Activated naive CD8-positive, alpha-beta T cell treated with anti-CD3 and anti-CD28 coated beads, Interleukin-2, amount 50 U/mL, for 24 hours (primary cell): ENCODE measurements around the gene ABR.
"Not testable (repeated sequence)": the region's sequence is repeated elsewhere in the genome, so short reads cannot be mapped to it uniquely, and the experiment has no call there.

ENCODE experiments used
- ATAC-seq: fragments of 150-1000 bp; cut with Tn5 transposase; one replicate; pipeline ENCODE4 v1.10.0; 2021
- DNase-seq: peaks from one replicate; pipeline ENCODE4 v3.0.0; 2021
- H3K27ac Mint-ChIP-seq: one replicate; pipeline ENCODE4 v1.8.0; 2021; ENCODE audit warnings: mild to moderate bottlenecking, mixed read lengths
- H3K27me3 Mint-ChIP-seq: one replicate; pipeline ENCODE4 v1.8.0; 2021; ENCODE audit warnings: mixed read lengths
- H3K36me3 Mint-ChIP-seq: one replicate; pipeline ENCODE4 v1.8.0; 2021; ENCODE audit warnings: low read depth, mixed read lengths
- H3K4me1 Mint-ChIP-seq: one replicate; pipeline ENCODE4 v1.8.0; 2021; ENCODE audit warnings: mixed read lengths
- H3K4me3 Mint-ChIP-seq: one replicate; pipeline ENCODE4 v1.8.0; 2021; ENCODE audit warnings: mild to moderate bottlenecking, moderate library complexity, mixed read lengths
- H3K9me3 Mint-ChIP-seq: one replicate; pipeline ENCODE4 v1.8.0; 2021; ENCODE audit warnings: mixed read lengths

The ABR gene

DNA sequence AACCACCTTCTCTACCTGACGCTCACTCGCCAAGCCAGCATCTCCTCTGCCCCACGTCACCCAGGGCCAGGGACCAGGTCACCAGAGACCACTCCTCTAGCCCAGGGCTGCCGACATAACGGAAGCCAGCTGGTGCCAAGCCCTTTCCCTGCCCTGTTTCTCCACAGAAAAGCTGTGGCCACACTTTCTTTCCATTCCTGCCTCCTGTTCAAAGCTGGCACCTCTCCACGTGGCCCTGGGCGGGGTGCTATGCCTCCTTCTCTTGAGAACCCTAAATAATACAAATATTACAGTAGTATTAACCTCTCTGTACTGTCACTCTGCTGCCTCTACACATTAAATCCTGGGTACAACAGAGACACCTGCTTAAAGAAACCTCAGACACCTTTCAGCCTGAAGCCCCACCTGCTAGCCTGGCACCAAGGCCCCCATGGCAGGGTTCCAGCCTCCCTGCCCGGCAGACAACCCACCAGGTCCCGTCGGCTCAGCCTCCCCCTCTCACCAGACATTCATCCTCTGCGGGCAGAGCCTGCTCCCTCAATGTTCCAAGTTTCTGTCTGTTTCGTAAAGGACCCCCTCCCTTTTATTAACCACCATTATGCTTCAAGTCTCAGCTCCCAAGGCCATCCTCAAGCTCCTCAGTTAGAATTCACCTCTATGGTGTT, 120.5 kb downstream of the ABR start:
- DNase-seq (no peak), ATAC-seq (no peak)
- H3K4me1 Mint-ChIP-seq = peaks cover 3% of the 10 kb centered on the region
- H3K27me3 Mint-ChIP-seq = no peaks in the 10 kb centered on the region
- no peaks in the 10 kb centered on the region for H3K9me3 Mint-ChIP-seq
- no peak overlapping the region for H3K27ac Mint-ChIP-seq
- peaks cover 13% of the 10 kb centered on the region for H3K36me3 Mint-ChIP-seq
- H3K4me3 Mint-ChIP-seq = no peak overlapping the region

DNA sequence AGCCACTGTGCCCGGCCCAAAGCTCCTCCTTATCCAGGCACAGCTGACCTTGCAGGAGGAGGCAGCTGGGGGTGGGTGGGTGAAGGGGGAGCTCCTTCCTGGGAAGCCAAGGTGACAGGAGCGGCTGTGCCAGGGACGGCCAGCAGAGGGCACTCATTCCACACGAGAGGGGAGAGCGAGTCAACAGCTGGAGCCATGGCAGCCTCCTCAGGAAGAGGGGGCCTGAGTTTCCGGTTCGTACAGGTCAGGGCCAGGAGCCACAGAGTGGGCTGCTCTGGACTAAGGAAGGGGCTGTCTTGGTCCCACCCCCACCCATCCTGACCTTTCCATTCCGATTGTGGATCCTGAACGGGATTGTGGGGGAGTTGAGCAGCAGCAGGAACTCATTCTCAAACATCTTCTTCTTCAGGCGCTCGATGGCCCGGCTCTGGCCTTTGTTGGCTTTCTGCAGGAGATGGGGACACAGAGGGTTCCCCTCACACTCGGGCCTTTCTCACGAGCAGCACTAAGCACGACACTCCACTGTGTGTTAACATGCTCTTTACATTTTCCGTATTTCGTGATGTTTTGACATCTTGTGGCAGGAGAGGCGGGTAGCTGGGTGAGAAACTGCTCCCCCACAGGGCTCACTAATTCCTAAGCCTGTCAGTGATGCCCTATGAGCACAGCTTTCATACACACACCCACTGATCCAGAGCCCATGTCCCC, 121.2 kb downstream of the ABR start:
- Mint-ChIP-seq H3K9me3 (no peaks in the 10 kb centered on the region), H3K27ac (no peak overlapping the region), H3K4me3 (no peak overlapping the region), H3K27me3 (no peaks in the 10 kb centered on the region), H3K36me3 (peaks cover 13% of the 10 kb centered on the region), H3K4me1 (peaks cover 3% of the 10 kb centered on the region)
- ATAC-seq = no peak
- DNase-seq = peak; percentile 77

DNA sequence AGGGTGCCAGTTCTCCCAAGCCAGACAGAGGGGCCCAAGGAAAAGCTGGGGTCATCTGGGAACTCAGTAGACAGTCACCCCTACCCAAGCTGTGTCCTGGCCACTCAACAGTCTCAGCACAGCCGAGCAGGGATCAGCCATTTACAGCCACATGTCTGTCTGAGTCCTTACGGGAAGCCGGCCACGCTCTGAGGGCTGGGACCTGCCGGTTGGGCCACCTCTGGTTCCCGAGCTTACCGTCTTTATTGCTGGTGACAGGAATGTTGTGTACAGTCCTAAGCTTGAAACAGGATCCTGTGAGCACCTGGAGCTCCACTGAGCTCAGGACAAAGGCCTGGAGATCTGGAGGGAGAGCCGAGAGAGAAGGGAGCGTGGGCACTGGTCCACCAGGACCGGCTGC, 123.0 kb downstream of the ABR start:
- no peaks in the 10 kb centered on the region for H3K9me3 Mint-ChIP-seq
- DNase-seq = no peak
- no peak overlapping the region for H3K4me3 Mint-ChIP-seq
- H3K36me3 Mint-ChIP-seq = peaks cover 13% of the 10 kb centered on the region
- peaks cover 3% of the 10 kb centered on the region for H3K4me1 Mint-ChIP-seq
- H3K27ac Mint-ChIP-seq = no peak overlapping the region
- ATAC-seq = no peak
- H3K27me3 Mint-ChIP-seq = no peaks in the 10 kb centered on the region

DNA sequence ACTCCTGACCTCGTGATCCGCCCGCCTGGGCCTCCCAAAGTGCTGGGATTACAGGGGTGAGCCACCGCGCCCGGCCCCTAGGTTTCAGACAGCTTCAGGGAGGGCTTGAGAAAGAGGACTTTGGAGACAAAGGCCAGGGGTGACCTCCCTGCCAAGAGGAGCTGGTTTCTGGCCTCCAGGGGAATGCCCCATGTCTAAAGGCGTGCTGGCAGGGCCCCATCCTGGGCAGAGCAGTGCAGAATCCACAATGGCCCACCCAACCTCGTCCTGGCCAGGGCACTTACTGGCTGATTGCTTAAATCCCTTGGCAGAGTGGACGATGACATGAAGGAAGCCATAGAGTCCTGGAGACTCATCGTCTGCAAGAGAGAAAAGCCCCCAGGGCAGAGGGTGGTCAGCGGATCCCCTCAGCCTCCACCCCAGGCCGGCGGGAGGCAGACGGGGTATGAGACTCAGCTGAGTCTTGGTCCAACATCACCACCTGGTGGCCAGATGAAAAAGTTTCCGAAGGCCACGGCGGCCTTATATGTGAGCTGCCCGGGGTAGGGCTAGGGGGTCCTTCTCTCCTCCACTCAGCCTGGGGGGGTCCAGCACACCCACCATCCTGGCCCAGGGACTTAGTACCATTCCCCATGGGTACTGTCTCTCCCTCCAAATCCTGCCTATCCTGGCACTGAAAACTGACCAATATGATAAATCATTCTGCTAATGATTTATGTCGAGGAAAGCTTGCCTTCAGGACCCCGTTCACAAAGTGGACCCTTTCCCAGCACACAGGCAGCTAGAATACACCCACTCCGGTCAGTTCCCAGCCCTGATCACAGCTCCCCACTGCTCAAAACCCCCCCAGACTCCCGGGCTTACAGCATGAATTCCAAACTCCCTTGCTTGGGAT, 123.8 kb downstream of the ABR start:
- Mint-ChIP-seq H3K36me3 (peaks cover 13% of the 10 kb centered on the region), H3K4me3 (no peak overlapping the region), H3K9me3 (no peaks in the 10 kb centered on the region), H3K27ac (no peak overlapping the region), H3K27me3 (no peaks in the 10 kb centered on the region), H3K4me1 (peaks cover 2% of the 10 kb centered on the region)
- ATAC-seq (peak; percentile 60), DNase-seq (peak; percentile 54)

DNA sequence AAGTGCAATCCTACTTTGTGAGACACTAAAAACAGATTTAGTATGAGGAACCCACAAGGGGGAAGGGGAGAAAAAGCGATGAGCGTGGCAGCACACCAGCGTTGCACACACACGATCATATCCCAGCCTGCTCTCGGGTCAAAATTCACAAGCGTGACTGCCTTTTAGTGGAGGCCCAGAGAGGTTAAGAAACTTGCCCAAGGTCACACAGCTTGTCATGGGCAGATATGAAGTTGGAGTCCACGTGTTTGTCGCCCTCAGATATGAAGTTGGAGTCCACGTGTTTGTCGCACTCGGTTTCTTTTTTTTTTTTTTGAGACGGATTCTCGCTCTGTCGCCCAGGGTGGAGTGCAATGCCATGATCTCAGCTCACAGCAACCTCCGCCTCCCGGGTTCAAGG, 124.5 kb downstream of the ABR start:
- no peak overlapping the region for H3K27ac Mint-ChIP-seq
- H3K4me1 Mint-ChIP-seq = no peaks in the 10 kb centered on the region
- no peak overlapping the region for H3K4me3 Mint-ChIP-seq
- H3K27me3 Mint-ChIP-seq = no peaks in the 10 kb centered on the region
- peaks cover 13% of the 10 kb centered on the region for H3K36me3 Mint-ChIP-seq
- ATAC-seq (no peak), DNase-seq (no peak)
- no peaks in the 10 kb centered on the region for H3K9me3 Mint-ChIP-seq

DNA sequence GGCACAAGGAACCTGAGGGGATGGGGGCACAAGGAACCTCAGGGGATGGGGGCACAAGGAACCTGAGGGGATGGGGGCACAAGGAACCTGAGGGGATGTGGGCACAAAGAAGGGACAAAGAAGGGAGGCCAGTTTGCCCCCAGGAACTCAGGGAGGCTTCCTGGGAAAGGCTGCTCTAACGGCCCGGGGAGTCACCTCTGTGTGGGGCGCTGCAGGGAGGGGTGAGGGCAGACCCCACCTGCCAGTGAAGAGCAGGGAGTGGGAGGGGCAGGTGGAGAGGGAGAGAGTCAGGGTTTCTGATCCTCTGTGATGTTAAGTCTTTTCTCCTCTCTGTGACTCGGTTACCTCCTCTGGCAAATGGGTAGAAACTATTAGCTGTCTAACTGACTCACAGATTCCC, 125.1 kb downstream of the ABR start:
- no peak overlapping the region for H3K4me3 Mint-ChIP-seq
- H3K9me3 Mint-ChIP-seq = no peaks in the 10 kb centered on the region
- no peaks in the 10 kb centered on the region for H3K4me1 Mint-ChIP-seq
- H3K36me3 Mint-ChIP-seq = peaks cover 11% of the 10 kb centered on the region
- DNase-seq = no peak
- H3K27me3 Mint-ChIP-seq = no peaks in the 10 kb centered on the region
- no peak overlapping the region for H3K27ac Mint-ChIP-seq
- ATAC-seq = no peak

DNA sequence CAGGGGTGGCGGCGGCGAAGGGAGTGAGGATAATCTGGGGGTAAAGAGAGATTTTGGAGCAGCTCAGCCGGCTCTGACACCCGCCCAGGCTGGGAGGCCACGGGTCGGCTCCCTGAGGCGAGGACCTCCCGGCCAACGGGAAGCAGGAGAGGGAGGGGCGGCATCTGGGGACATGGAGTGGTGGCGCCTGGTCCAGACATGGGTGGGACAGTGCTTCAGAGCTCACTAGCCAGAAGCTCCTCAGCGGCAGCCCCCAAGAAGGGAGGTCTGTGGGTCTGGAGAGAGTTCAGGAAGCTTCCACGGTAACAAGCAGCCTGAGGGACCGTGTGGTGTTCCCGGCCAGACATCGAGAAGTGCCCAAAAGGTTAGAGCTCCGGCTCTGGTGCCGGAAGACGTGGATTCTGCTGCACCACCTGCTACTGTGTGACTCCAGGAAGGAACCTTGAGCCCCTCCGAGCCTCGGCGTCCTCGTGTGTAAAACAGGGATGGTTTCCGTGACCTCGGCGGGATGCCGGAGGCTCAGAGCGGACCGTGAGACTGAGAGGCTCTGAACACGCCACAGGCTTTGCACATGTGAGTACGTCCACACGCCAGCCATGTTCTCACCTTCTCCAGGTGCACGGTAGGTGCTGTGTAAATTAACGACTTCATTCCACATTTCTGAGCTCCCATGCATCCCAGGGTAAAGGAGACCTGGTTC, 126.0 kb downstream of the ABR start:
- H3K4me3 Mint-ChIP-seq = no peak overlapping the region
- H3K36me3 Mint-ChIP-seq = peaks cover 6% of the 10 kb centered on the region
- H3K27me3 Mint-ChIP-seq = no peaks in the 10 kb centered on the region
- no peak overlapping the region for H3K27ac Mint-ChIP-seq
- no peaks in the 10 kb centered on the region for H3K9me3 Mint-ChIP-seq
- DNase-seq = no peak
- no peaks in the 10 kb centered on the region for H3K4me1 Mint-ChIP-seq
- no peak for ATAC-seq

DNA sequence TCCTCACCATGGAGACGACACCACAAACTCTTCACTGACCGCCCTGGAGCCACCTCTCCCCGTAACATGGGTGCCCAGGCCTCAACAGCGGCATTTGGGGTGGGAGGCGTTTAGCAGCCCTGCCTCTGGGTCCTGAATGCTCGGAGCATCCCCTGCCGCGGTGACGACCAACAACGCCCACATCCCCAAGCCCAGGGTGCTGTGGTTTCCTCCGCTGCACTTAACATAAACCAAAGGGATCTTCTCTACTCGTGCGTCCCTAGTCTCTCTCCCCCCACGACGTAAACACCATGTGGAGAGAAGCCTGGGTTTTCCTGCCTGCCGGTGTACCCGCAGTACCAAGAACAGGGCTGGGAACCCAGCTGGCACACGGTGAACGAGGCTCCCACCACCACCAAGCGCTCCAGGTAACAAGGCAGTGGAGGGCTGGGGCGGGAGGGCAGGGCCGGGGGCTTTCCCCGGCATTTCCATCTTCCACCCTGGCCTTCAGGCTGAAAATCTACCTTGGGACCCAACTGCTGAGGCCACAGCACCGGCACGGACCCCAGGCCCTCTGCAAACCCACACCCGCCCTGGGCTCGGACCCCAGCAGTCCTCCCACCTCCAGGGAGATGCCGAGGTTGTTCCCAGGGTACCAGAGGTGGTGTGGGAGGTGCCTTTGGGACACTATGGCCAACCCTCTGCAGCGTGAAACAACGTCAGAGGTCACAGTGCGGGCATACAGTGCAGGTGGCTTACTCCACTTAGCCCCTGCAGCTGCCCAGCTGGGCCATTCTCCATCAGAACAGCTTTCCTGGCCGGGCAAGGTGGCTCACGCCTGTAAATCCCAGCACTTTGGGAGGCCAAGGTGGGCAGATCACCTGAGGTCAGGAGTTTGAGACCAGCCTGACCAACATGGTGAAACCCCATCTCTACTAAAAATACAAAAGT, 128.5 kb downstream of the ABR start:
- Mint-ChIP-seq H3K27me3 (no peaks in the 10 kb centered on the region), H3K9me3 (no peaks in the 10 kb centered on the region), H3K4me1 (no peaks in the 10 kb centered on the region), H3K27ac (no peak overlapping the region), H3K4me3 (no peak overlapping the region), H3K36me3 (peaks cover 2% of the 10 kb centered on the region)
- DNase-seq (no peak), ATAC-seq (no peak)

DNA sequence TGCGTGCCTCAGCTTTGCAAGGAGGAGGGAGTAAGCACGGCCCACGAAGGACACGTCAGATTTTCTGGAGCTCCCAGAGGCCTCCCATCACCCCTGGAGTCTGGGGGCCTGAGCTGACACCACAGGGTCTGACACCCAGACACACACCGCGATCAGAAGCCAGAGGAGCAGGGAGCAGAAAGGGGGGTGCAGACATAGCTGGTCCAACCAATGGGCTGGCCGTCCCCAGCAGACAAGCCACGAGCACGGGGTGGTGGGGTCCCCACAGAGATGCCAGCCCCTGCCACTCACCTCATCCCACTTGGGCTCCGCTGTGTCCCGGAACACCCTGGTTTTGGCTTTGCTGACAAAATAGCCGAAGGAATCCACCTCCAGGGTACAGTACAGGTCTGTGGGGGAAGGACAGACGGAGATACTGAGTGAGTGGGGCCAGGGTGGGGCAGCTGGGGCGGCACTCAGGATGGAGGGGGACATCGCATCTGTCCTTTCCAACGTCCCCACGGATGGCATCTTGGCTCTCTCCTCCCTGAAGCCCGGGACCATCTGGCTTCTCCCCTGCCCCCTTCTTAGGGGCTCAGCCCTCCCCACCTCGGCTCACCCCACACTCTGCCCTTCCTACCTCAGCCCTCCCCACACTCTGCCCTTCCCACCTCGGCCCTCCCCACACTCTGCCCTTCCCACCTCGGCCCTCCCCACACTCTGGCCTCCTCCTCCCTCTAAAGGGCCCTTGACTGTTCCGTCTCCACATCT, 129.4 kb downstream of the ABR start:
- H3K36me3 Mint-ChIP-seq = peaks cover 2% of the 10 kb centered on the region
- no peak for DNase-seq
- no peaks in the 10 kb centered on the region for H3K9me3 Mint-ChIP-seq
- H3K27ac Mint-ChIP-seq = no peak overlapping the region
- no peaks in the 10 kb centered on the region for H3K27me3 Mint-ChIP-seq
- ATAC-seq = no peak
- H3K4me3 Mint-ChIP-seq = no peak overlapping the region
- no peaks in the 10 kb centered on the region for H3K4me1 Mint-ChIP-seq

DNA sequence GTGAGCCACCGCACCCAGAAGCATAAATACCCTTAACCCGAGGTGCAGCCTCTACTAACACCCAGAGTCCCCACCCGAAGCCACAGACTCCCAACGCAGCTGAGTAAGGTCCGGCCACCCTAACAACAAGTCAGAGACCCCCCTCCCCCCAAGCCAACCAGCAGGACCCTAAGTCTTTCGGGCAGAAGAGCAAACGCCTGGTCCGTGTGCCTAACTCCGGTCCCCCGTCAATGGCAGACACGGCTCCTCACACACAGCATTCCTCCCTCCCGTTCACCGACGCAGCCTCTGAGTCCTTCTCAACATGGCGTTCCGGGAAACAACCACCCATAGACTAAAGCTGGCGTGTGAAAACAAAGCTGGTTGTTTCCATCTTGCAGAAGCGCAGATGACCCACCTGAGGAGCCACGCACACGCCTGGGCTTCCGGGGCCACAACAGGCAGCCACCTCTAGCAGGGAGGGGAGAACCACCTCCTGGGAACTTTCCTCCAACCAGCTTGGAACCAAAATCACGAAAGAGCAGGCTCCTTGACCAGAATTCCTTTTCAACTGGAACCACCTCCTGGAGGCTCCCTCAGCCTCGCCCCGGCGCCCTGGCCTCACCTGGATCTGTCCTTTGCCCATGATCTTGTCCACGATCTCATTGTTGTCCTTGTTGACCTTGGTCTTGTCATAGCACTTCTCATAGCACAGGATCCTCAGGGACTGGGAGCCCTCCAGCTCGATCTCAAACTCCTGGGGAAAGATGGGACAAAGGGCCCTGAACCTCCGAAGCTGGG, 130.1 kb downstream of the ABR start:
- no peak overlapping the region for H3K4me3 Mint-ChIP-seq
- H3K27ac Mint-ChIP-seq = no peak overlapping the region
- DNase-seq (no peak), ATAC-seq (no peak)
- H3K27me3 Mint-ChIP-seq = no peaks in the 10 kb centered on the region
- no peaks in the 10 kb centered on the region for H3K4me1 Mint-ChIP-seq
- H3K9me3 Mint-ChIP-seq = no peaks in the 10 kb centered on the region
- H3K36me3 Mint-ChIP-seq = peaks cover 3% of the 10 kb centered on the region

DNA sequence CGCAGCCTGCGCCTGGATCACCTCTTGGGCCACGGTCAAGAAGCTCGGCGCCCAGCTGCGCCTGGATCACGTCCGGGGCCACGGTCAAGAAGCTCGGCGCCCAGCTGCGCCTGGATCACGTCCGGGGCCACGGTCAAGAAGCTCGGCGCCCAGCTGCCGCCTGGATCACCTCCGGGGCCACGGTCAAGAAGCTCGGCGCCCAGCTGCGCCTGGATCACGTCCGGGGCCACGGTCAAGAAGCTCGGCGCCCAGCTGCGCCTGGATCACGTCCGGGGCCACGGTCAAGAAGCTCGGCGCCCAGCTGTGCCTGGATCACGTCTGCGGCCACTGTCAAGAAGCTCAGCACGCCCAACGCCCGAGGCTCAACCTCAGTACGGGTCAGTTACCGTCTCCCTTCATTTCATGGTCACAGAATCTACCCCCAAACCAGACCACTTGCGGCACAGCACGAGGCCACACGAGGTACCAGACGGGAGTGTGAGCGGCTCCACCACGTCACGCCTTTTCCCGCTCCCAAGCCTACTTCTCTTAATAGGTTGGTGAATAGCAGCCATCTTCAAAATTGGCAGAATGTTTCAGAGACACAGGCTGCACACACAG, 131.2 kb downstream of the ABR start:
- not testable (repeated sequence) for H3K27ac Mint-ChIP-seq, ATAC-seq, H3K36me3 Mint-ChIP-seq, H3K4me1 Mint-ChIP-seq, H3K27me3 Mint-ChIP-seq, H3K4me3 Mint-ChIP-seq, H3K9me3 Mint-ChIP-seq, DNase-seq

DNA sequence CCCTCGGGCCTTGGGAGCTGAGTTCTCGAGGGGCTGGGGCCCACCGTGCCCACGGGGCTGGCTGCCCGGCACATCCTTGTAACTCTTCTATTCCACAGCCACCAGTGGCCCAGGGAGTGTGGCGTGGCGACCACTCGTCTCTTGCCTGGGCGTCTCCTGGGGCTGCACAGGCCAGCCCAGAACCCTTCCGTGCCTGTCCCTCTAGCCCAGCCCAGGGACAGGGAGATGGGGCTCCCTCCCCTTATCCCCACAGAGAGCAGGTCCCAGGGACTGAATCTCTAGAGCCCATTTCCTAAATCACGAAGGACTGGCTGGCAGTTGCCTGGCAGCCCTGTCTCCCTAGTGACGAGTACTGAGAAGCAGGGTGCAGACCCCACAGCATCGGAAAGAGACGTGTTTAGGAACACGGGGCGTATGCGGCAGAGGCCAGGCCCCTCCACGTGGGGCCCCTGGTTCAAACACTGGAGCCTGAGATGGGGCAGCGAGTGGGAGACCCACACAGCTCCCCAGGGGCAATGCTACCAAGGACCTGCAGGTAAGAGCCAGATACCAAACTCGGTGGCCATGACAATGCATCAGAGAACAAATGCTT, 131.8 kb downstream of the ABR start:
- Mint-ChIP-seq H3K9me3 (no peaks in the 10 kb centered on the region), H3K4me1 (no peaks in the 10 kb centered on the region), H3K27me3 (no peaks in the 10 kb centered on the region), H3K36me3 (peaks cover 3% of the 10 kb centered on the region), H3K4me3 (no peak overlapping the region), H3K27ac (no peak overlapping the region)
- DNase-seq (no peak), ATAC-seq (no peak)
